Activated naive CD8-positive, alpha-beta T cell (primary cell): ENCODE results near the gene NUTM2F.
"Not testable (repeated sequence)": the region's sequence is repeated elsewhere in the genome, so short reads cannot be mapped to it uniquely, and the experiment has no call there.

Source experiments
- H3K27ac Mint-ChIP-seq: one replicate; pipeline ENCODE4 v1.8.0; 2021; ENCODE audit warnings: mixed read lengths
- H3K27me3 Mint-ChIP-seq: one replicate; pipeline ENCODE4 v1.8.0; 2021; ENCODE audit warnings: mixed read lengths
- H3K36me3 Mint-ChIP-seq: one replicate; pipeline ENCODE4 v1.8.0; 2021; ENCODE audit warnings: mixed read lengths
- H3K4me1 Mint-ChIP-seq: one replicate; pipeline ENCODE4 v1.8.0; 2021; ENCODE audit warnings: low read depth, mixed read lengths
- H3K4me3 Mint-ChIP-seq: one replicate; pipeline ENCODE4 v1.8.0; 2021; ENCODE audit warnings: mild to moderate bottlenecking, mixed read lengths
- H3K9me3 Mint-ChIP-seq: one replicate; pipeline ENCODE4 v1.8.0; 2021; ENCODE audit warnings: low read depth, mixed read lengths

Gene NUTM2F

DNA sequence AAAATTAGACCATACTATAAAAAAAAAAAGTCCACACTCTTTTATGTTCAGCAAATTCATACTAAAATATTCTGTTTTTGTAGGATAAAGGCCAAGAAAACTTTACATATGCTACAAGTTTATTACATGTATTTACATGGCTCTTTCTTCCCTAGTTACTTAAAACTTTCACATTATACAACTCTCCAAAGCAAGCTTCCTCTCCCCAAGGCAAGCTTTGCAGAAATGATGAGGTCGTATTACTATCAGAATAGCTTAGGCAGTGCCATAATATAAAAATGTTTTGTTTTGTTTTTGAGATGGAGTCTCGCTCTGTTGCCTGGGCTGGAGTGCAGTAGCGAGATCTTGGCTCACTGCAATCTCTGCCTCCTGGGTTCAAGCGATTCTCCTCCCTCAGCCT is 8.0 kb upstream of the NUTM2F start:
- not testable (repeated sequence) for H3K9me3 Mint-ChIP-seq

DNA sequence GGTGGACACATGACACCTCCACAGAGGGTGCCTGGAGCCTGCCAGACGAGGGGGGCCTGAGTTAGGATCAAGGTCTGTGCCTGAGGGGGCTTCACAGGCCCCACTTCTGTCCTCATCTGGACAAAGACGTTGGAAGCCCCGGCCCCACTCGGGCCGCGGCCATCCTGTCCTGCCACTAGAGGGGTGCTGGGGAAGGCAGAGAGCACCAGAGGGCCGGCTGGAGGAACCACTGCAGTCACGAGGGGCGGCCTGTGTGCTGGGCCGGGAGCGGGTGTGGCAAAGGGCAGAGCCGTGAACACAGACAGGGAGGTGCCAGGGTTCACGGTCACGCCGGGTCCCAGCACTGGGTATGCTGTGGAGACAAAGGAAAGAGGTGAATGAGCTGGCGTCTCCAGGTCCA is 2.9 kb downstream of the NUTM2F start:
- H3K9me3 Mint-ChIP-seq, result not testable (repeated sequence)

More for the DNA sequence above, 8.0 kb upstream of the NUTM2F start:
- H3K27me3 Mint-ChIP-seq, H3K27ac Mint-ChIP-seq, H3K36me3 Mint-ChIP-seq, H3K4me1 Mint-ChIP-seq, H3K4me3 Mint-ChIP-seq: not testable (repeated sequence)

DNA sequence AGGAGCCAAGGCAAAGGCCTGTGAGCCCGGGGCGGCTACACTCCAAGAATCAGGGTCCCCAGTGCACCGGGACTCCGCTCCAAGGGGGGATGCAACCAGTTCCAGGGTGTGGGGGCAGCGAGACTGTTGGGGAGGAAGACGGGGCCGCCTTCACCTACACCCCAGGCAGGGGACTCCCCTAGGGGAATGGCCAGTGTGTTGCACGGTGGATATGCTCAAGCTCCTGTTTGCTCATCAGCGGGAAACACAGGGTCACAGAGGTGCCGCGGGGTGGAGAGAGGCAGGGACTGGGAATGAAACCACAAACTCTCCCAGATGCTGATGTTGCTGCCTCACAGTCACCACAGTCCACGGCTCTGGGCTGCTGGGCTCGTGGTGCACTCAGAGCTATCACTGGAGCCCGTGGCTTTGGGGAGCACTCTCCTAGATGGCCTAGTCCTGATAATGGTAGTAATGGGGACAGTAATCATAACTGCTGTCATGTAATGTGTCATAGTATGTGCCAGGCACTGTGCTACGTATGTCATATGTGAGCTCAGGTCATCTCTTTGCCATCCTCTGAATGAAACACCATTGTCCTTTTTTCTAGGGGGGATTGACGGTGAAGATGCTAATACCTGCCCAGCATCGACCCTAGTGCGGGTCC is 5.2 kb downstream of the NUTM2F start:
- not testable (repeated sequence) for H3K27me3 Mint-ChIP-seq, H3K36me3 Mint-ChIP-seq, H3K9me3 Mint-ChIP-seq, H3K4me3 Mint-ChIP-seq, H3K4me1 Mint-ChIP-seq, H3K27ac Mint-ChIP-seq

More for the DNA sequence above, 2.9 kb downstream of the NUTM2F start:
- not testable (repeated sequence) for H3K4me1 Mint-ChIP-seq, H3K27me3 Mint-ChIP-seq, H3K36me3 Mint-ChIP-seq, H3K4me3 Mint-ChIP-seq, H3K27ac Mint-ChIP-seq

DNA sequence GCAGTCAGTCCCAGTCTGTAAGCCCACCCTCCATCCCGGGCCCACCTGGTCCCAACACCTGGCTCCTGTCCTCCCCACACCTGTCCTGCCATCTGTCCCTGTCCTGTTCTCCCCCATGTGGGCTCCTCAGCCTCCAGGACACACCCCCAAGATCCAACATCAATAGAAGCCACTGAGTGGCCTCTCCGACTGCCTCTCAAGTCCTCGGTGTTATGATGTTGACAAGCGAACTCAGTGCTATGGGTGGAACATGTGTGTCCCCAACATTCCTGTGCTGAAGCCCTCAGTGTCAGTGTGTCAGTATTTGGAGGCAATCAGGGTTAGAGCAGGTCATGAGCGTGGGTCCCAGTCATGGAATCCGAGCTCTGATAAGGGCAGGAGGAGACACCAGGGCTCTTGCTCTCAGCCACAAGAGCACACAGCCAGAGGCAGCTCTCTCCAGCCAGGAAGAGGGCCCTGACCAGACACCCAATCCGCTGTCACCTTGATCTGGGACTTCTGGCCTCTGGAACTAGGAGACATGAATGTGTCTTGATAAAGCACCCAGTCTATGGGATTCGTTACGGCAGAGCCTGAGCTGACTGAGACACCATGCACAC is 6.0 kb downstream of the NUTM2F start:
- H3K4me1 Mint-ChIP-seq, H3K36me3 Mint-ChIP-seq, H3K4me3 Mint-ChIP-seq, H3K27me3 Mint-ChIP-seq, H3K9me3 Mint-ChIP-seq, H3K27ac Mint-ChIP-seq: not testable (repeated sequence)

DNA sequence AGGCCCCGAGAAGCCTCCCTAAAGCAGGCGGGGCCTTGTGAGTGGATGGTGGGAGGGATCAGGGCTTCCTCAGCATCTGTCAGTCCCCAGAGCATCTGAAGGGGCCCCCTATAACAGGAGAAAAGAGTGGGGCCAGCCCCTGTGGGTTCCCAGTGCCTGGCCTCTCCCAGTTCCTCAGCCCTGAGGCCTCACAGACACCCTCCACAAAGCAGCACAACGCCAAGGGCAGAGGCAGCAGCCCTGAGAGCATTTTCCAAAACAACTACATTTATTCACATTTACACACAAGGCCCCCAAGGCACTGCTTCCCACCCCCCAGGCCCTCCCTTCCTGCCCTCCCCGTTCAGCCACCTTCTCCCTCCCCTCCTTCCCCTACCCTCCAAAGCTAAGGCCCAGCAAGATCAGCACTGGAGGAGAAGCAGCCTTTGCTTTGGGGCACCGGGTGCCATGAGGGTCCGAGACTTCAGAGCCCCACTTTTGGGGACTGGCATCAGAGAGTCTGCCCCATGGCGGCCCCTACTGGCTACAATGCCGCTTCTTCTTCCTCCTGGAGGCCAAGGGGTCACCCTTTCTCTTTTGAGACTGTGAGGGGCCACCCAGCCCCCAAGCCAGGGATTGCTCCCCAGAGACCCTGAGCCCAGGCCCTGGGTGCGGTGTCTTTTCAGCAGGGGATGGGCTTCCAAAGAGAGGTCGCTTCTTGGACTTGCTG is 10.3 kb downstream of the NUTM2F start:
- not testable (repeated sequence) for H3K36me3 Mint-ChIP-seq, H3K27ac Mint-ChIP-seq, H3K27me3 Mint-ChIP-seq, H3K9me3 Mint-ChIP-seq, H3K4me3 Mint-ChIP-seq, H3K4me1 Mint-ChIP-seq

DNA sequence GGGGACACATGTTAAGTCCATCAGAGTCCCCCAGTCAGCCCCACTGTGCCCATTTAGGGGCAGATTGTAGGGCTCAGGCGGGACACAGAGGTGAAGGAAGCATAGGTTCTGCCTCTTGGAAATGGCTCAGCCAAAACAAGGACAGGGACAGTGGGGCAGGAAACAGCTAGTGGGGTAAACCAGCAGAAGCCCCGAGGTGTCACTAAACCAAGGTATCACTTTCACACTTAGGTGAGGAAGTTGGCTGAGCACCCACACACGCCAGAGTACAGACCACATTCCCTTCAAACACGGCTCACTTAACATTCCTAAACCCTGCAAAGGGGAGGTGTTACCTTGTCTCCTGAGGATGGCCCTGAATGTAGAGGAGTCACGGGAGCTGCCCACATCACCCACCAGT is 12.2 kb downstream of the NUTM2F start:
- H3K27me3 Mint-ChIP-seq, H3K4me3 Mint-ChIP-seq, H3K36me3 Mint-ChIP-seq: not testable (repeated sequence)

DNA sequence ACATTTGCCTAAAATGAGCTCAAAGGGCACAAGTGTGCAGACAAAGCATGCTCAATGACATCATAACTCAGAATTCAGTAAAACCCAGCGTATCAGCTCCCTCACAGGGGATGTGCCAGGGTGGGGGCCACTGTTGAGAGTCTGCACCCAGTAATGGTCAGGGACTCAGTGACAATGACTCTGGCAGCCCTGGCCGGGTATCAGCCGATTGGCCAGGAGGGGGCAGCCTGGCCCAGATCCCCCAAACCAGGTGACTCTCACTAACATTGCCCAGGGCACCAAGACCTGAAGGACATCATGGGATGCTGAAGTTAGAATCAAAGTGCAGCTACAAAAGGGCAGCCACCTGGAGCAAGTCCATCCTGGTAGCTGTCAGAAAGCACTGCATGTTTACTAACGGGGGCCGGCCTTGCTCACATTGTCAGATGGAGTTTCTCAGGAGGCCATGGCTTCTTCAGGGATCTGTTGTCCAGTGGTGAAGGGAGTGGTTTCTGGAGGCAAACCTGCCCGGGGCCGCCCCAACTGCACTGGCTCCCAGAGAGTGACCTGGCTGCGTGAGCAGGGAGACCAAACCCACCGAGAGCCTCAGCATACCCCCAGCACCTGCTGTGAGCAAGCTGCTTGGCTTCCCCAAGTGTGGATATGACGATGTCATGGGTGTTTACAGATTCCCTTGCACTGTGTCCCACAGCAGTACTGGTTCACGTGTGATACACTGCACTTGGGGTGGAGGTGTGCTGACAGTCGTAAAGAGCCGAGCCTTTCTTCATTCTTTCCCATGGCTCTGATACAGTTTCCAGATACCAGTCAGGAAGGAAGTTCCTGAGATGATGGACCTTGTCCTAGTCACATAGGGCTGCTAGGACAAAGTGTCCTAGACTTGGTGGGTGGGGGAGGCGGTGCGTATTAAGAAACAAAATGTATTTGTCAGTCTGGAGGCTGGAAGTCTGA is 13.1 kb downstream of the NUTM2F start:
- not testable (repeated sequence) for H3K9me3 Mint-ChIP-seq, H3K27ac Mint-ChIP-seq, H3K36me3 Mint-ChIP-seq, H3K27me3 Mint-ChIP-seq, H3K4me3 Mint-ChIP-seq, H3K4me1 Mint-ChIP-seq

More for the DNA sequence above, 12.2 kb downstream of the NUTM2F start:
- H3K27ac Mint-ChIP-seq, H3K4me1 Mint-ChIP-seq, H3K9me3 Mint-ChIP-seq: not testable (repeated sequence)

DNA sequence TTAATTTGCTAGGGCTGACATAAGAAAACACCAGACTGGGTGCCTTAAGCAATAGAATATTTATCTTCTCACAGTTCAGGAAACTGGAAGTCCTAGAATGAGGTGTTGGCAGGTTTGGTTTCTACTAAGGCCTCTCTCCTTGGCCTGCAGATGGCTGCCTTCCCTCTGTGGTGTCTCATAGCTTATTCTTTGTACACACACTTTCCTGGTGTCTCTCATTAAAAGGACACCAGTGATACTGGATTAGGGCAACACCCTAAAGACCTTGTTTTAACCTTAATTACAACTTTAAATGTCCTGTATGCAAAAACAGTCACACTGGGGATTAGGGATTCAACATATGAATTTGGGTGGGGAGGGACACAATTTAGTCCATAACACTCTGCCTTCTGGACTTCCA is 25.1 kb downstream of the NUTM2F start:
- H3K27me3 Mint-ChIP-seq, result no peaks in the 10 kb centered on the region
- H3K27ac Mint-ChIP-seq, result no peak overlapping the region
- no peak overlapping the region for H3K4me3 Mint-ChIP-seq
- no peaks in the 10 kb centered on the region for H3K4me1 Mint-ChIP-seq
- peaks cover 11% of the 10 kb centered on the region for H3K36me3 Mint-ChIP-seq
- no peaks in the 10 kb centered on the region for H3K9me3 Mint-ChIP-seq

DNA sequence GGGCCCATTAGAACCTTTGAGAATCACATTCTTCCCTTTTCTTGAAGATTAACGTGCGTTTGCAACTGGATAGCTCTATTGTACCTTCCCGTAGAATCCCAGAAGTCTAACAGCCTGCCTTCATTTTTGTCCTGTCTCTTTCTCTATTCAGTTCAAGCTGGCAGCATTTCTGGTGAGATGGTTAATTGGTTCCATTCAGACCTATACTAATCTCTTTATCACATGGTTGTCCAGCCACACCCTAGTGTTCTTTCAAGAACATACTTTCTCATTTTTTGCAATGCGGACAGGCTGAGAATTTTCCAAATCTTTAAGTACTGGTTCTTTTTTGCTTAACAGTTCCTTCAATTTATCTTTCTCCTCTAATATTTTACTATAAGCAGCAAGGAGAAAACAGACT is 26.0 kb downstream of the NUTM2F start:
- Mint-ChIP-seq H3K4me1 (no peaks in the 10 kb centered on the region), H3K27ac (no peak overlapping the region), H3K4me3 (no peak overlapping the region), H3K9me3 (no peaks in the 10 kb centered on the region), H3K36me3 (peaks cover 11% of the 10 kb centered on the region), H3K27me3 (no peaks in the 10 kb centered on the region)

DNA sequence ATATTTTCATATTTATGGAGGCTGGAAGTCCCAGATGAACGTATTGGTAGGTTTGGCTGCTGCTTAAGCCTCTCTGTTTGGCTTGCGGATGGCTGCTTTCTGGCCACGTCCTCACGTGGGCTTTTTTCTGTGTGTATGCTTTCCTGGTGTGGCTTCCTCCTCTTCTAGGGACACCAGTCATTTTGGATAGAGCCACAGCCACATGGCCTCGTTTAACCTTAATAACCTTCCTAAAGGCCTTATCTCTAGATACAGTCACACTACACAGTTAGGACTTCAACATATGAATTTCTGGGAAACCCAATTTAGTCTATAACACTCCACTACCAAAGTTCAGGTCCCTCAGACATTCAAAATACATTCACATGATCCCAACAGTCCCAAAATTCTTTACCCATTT is 26.9 kb downstream of the NUTM2F start:
- Mint-ChIP-seq H3K36me3 (peaks cover 12% of the 10 kb centered on the region), H3K27ac (no peak overlapping the region), H3K4me3 (no peak overlapping the region), H3K9me3 (no peaks in the 10 kb centered on the region), H3K27me3 (no peaks in the 10 kb centered on the region), H3K4me1 (no peaks in the 10 kb centered on the region)

DNA sequence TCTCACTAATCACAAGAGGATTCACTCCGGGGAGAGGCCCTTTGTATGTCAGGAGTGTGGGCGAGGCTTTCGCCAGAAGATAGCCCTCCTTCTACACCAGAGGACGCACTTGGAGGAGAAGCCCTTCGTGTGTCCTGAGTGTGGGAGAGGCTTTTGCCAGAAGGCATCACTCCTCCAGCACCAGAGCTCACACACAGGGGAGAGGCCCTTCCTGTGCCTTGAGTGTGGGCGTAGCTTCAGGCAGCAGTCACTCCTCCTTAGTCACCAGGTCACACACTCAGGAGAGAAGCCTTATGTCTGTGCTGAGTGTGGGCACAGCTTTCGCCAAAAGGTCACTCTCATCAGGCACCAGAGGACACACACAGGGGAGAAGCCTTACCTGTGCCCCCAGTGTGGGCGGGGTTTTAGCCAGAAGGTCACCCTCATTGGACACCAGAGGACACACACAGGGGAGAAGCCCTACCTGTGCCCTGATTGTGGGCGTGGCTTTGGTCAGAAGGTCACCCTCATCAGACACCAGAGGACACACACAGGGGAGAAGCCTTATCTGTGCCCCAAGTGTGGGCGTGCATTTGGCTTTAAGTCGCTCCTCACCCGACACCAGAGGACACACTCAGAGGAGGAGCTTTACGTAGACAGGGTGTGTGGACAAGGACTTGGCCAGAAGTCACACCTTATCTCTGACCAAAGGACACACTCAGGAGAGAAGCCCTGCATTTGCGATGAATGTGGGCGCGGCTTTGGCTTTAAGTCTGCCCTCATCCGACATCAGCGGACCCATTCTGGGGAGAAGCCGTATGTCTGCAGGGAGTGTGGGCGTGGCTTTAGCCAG is 27.8 kb downstream of the NUTM2F start:
- H3K4me1 Mint-ChIP-seq, result no peaks in the 10 kb centered on the region
- H3K27me3 Mint-ChIP-seq, result no peaks in the 10 kb centered on the region
- H3K36me3 Mint-ChIP-seq, result peaks cover 17% of the 10 kb centered on the region
- no peak overlapping the region for H3K27ac Mint-ChIP-seq
- no peaks in the 10 kb centered on the region for H3K9me3 Mint-ChIP-seq
- no peak overlapping the region for H3K4me3 Mint-ChIP-seq

DNA sequence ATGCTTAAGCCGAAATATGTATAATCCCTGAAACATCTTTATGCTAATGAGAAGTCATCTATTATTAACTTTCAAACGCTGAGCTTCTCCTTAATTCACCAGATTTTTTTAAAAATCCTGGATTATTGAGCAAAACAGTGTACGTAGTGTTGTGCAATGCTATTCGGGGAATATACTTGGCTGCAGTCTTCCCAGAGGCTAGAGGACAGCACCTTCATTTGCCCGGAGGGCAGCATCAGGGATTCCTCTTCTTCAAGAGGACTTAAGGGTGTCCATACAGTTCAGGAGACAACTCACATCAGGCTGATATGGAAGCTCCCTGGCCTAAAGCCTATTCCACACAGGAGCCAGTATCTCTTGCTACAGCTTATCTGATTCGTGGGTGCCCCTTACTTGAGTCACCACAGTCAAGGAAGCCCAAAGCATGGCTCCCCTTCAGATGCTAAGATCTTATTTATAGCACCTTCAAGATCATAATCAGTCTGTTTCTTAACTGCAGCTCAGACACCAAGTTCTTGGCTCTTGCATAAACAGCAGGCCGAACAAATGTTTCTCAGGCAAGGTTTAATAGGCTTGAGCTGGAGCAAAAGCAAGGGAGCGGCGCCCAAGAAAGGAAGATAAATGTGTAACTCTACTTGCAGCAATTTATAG is 29.4 kb downstream of the NUTM2F start:
- H3K27me3 Mint-ChIP-seq, result no peaks in the 10 kb centered on the region
- H3K4me1 Mint-ChIP-seq, result no peaks in the 10 kb centered on the region
- H3K9me3 Mint-ChIP-seq, result no peaks in the 10 kb centered on the region
- H3K4me3 Mint-ChIP-seq, result no peak overlapping the region
- no peak overlapping the region for H3K27ac Mint-ChIP-seq
- peaks cover 17% of the 10 kb centered on the region for H3K36me3 Mint-ChIP-seq

DNA sequence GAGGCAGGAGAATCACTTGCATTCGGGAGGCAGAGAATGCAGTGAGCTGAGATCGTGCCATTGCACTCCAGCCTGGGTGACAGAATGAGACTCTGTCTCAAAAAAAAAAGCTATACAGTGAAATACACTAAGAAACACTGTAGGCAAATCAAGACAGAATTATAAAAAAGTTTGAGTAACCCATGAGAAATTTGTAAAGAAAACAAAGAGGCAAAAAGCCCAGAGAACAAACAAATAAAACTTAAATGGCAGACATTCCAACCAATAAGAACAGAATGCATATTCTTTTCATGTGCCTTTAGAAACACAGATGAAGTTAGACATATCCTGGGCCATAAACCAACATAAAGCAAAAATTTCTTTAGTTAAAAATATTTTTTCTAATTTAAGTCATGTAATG is 38.8 kb downstream of the NUTM2F start:
- H3K36me3 Mint-ChIP-seq, result peaks cover 29% of the 10 kb centered on the region
- no peak overlapping the region for H3K4me3 Mint-ChIP-seq
- H3K9me3 Mint-ChIP-seq, result no peaks in the 10 kb centered on the region
- no peak overlapping the region for H3K27ac Mint-ChIP-seq
- H3K27me3 Mint-ChIP-seq, result no peaks in the 10 kb centered on the region
- no peaks in the 10 kb centered on the region for H3K4me1 Mint-ChIP-seq

DNA sequence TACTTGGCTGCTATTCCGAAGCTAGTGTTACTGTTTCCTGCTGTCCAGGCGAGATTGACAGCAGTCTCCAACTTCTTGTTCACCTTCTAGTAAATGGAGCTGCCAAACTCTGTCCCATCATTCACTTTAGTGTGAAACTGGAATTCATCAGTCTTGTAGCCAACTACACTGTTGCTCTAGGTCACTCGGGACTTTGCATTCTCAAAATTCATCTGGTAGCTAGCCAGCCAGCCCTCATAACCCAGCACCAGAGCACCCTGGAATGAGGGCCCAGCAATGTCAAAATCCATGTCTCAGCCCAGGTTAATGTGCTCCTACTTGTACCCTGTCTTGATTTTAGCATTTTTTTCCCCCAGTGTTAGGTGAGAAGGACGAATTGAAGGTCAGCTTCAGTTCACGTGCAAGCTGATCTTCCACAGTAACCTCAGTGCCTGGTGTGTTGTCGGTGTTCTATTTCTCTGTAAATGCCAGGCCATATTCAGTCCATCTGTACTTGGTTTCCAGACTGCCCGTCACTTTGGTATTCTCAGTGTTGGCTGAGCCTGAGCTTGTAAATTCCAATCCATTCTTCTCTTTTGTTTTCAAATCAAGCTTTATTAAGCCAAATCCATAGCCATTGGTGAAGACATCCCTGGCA is 40.4 kb downstream of the NUTM2F start:
- H3K27me3 Mint-ChIP-seq, result no peaks in the 10 kb centered on the region
- peaks cover 31% of the 10 kb centered on the region for H3K36me3 Mint-ChIP-seq
- no peak overlapping the region for H3K27ac Mint-ChIP-seq

More for the DNA sequence above, 40.4 kb downstream of the NUTM2F start:
- no peaks in the 10 kb centered on the region for H3K9me3 Mint-ChIP-seq
- no peaks in the 10 kb centered on the region for H3K4me1 Mint-ChIP-seq
- H3K4me3 Mint-ChIP-seq, result no peak overlapping the region
